ENCODE data around the gene ADCY2. TPM values are rescaled to one million over a fixed set of nuclear protein-coding genes. Genes with fewer than 3 reads are reported as not detected.

Gene ADCY2
- total and polyA plus RNA-seq, 9 of the 15 experiments (the other 6 are each of a cell fraction or from before 2014, with no cell fraction given) = 0.01 to 0.15 (median 0.03) TPM; not detected in 5

DNA sequence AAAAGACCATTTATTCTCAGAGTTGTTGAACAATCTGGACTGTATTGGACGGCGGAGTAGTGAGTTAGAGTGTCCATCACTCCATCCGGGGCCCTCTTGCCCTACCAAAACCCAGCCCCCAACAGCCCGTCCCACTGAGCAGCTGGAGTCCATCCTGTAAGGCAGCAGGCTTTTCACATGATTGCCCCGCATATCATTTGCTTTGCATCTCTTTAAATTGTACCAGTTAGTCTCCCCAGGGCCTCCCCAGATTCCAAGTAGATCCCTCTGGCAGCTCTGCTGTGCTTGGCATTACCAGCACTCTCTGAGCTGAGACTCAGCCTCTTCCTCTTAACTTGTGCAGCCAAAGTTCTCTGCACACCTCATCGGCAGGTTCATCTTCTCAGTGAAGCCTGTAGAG, 48.6 kb upstream of the ADCY2 start (continued):
- no peak for TF ChIP-seq HDGF (IDR thresholded peaks at IDR 0.05)
- no peak for TF ChIP-seq MEIS2 (IDR thresholded peaks at IDR 0.05; ENCODE audit: partially characterized antibody)
- no peak for TF ChIP-seq C11orf30 (IDR thresholded peaks at IDR 0.05; ENCODE audit: low read depth)
- no peak for TF ChIP-seq PHB (CRISPR knock-in tag; IDR thresholded peaks at IDR 0.05)
- no peak for TF ChIP-seq FOXA1 (IDR thresholded peaks at IDR 0.05; ENCODE audit: borderline replicate concordance)
- TF ChIP-seq, protein P1, sequence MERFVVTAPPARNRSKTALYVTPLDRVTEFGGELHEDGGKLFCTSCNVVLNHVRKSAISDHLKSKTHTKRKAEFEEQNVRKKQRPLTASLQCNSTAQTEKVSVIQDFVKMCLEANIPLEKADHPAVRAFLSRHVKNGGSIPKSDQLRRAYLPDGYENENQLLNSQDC (CRISPR knock-in tag; IDR thresholded peaks at IDR 0.05) = no peak
- TF ChIP-seq YBX1 (IDR thresholded peaks at IDR 0.05) = no peak

DNA sequence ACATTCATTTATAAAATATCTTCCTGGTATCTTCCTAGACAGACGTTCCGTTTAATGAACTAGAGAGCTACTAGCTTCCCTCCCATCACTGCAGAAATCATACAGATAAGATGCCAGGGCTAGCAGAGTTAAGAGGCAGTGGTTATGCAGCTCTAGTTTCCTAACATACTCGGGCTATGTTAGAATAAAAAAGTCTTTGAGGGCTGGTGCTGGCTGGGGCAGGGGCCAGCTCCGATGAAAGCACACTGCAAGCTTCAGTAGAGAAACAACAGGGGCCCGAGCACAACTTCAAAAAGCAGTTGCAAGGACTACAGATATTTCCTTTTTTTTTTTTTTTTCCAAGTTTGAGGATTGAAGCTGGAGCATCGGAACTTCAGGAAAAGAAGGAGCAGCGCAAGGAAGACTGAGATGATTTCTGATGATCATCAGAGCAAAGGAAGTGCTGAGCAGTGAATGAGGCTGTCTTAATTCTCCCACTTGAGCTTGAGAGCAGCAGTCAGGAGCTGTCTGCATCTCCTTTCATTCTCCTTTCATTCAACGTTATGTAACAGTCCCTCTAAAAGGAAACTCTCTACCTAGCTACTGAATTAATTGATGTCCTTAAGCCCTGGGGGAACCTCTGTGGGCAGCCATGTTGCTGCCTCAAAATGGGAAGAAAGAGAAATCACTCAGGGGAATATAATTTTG, 47.6 kb upstream of the ADCY2 start:
- H3K27ac ChIP-seq (ENCODE audit: extremely low read depth, low read depth, low read length) = no peak overlapping the region
- H3K4me3 ChIP-seq = no peak overlapping the region
- H3K27me3 ChIP-seq (ENCODE audit: control insufficient read depth in 2 of 2, insufficient read depth in 2 of 2, low read length in 2 of 2) = no peaks in the 10 kb centered on the region
- H4K20me1 ChIP-seq (replicated peaks; ENCODE audit: control insufficient read depth, insufficient read depth, low read length) = no peaks in the 10 kb centered on the region
- H2AFZ ChIP-seq (ENCODE audit: low read depth, low read length) = no peak overlapping the region
- in situ Hi-C loops (cut with MboI) (no loop called here), intact Hi-C loops (cut with micrococcal nuclease) (no loop called here)
- ATAC-seq = no peak
- BruUV-seq (replicated peaks) = no TSS peak
- FAIRE-seq = no peak
- no peaks in the 10 kb centered on the region for H3K9me1 ChIP-seq (ENCODE audit: control insufficient read depth, insufficient read depth, low read length)
- H3K9me3 ChIP-seq (replicated peaks; ENCODE audit: control insufficient read depth, insufficient read depth, low read depth, low read length) = no peaks in the 10 kb centered on the region
- H3K36me3 ChIP-seq (ENCODE audit: control insufficient read depth, insufficient read depth, low read length) = no peaks in the 10 kb centered on the region
- 1% methylated on average over 8 of the region's 8 CpGs for WGBS (ENCODE audit: insufficient coverage, low coverage, missing lambda C conversion rate)
- no peak overlapping the region for H3K9ac ChIP-seq (ENCODE audit: insufficient read depth in 1 of 2, low read depth in 2 of 2, low read length in 2 of 2)
- no peaks in the 10 kb centered on the region for H3K4me1 ChIP-seq (replicated peaks in 1 of 2; ENCODE audit: control insufficient read depth in 2 of 2, insufficient read depth in 2 of 2, low read length in 2 of 2)
- H3K79me2 ChIP-seq (ENCODE audit: control insufficient read depth, insufficient read depth, low read length) = no peaks in the 10 kb centered on the region
- ChIA-PET POLR2A (interaction anchor here (0.6 kb wide), 1 partner anchor 981 kb away, joined by 3 read pairs; no protein-coding TSS in a partner anchor), CTCF (ENCODE audit: low intra/inter-chr PET ratio) (no interaction called here)
- no peak for DNase-seq (ENCODE audit: extremely low read depth in 1 of 4, low spot score in 3 of 4)
- H3K4me2 ChIP-seq (ENCODE audit: insufficient read depth, low read length) = no peak overlapping the region
- TF ChIP-seq U2AF1 (optimal IDR thresholded peaks at IDR 0.05; ENCODE audit: low read depth, low read length) (no peak), MAFG (tag; conservative IDR thresholded peaks at IDR 0.05) (no peak), C11orf30 (IDR thresholded peaks at IDR 0.05; ENCODE audit: low read depth) (no peak), SMARCC2 (IDR thresholded peaks at IDR 0.05; ENCODE audit: low read depth) (no peak), SMAD4 (CRISPR knock-in tag; conservative IDR thresholded peaks at IDR 0.05) (no peak), CBFA2T3 (IDR thresholded peaks at IDR 0.05) (no peak), PHF8 (IDR thresholded peaks at IDR 0.05; ENCODE audit: borderline replicate concordance, low read length) (no peak)
- TF ChIP-seq, protein P2, sequence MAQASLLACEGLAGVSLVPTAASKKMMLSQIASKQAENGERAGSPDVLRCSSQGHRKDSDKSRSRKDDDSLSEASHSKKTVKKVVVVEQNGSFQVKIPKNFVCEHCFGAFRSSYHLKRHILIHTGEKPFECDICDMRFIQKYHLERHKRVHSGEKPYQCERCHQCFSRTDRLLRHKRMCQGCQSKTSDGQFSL (CRISPR knock-in tag; IDR thresholded peaks at IDR 0.05) = no peak
- TF ChIP-seq, protein P2 (tag; IDR thresholded peaks at IDR 0.05) = no peak
- TF ChIP-seq, protein P3, sequence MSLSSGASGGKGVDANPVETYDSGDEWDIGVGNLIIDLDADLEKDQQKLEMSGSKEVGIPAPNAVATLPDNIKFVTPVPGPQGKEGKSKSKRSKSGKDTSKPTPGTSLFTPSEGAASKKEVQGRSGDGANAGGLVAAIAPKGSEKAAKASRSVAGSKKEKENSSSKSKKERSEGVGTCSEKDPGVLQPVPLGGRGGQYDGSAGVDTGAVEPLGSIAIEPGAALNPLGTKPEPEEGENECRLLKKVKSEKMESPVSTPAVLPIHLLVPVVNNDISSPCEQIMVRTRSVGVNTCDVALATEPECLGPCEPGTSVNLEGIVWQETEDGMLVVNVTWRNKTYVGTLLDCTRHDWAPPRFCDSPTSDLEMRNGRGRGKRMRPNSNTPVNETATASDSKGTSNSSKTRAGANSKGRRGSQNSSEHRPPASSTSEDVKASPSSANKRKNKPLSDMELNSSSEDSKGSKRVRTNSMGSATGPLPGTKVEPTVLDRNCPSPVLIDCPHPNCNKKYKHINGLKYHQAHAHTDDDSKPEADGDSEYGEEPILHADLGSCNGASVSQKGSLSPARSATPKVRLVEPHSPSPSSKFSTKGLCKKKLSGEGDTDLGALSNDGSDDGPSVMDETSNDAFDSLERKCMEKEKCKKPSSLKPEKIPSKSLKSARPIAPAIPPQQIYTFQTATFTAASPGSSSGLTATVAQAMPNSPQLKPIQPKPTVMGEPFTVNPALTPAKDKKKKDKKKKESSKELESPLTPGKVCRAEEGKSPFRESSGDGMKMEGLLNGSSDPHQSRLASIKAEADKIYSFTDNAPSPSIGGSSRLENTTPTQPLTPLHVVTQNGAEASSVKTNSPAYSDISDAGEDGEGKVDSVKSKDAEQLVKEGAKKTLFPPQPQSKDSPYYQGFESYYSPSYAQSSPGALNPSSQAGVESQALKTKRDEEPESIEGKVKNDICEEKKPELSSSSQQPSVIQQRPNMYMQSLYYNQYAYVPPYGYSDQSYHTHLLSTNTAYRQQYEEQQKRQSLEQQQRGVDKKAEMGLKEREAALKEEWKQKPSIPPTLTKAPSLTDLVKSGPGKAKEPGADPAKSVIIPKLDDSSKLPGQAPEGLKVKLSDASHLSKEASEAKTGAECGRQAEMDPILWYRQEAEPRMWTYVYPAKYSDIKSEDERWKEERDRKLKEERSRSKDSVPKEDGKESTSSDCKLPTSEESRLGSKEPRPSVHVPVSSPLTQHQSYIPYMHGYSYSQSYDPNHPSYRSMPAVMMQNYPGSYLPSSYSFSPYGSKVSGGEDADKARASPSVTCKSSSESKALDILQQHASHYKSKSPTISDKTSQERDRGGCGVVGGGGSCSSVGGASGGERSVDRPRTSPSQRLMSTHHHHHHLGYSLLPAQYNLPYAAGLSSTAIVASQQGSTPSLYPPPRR (CRISPR knock-in tag; IDR thresholded peaks at IDR 0.05; ENCODE audit: borderline replicate concordance) = no peak

Measured in K562 (cell line).